Activated CD8-positive, alpha-beta memory T cell treated with anti-CD3 and anti-CD28 coated beads, Interleukin-2, amount 50 U/mL, for 1 hour (primary cell): Measurements from ENCODE around the gene ANXA6.

ENCODE experiments used
- DNase-seq: peaks from one replicate; pipeline ENCODE4 v3.0.0-alpha.2; 2020; ENCODE audit errors: extremely low read depth

Gene ANXA6

DNA sequence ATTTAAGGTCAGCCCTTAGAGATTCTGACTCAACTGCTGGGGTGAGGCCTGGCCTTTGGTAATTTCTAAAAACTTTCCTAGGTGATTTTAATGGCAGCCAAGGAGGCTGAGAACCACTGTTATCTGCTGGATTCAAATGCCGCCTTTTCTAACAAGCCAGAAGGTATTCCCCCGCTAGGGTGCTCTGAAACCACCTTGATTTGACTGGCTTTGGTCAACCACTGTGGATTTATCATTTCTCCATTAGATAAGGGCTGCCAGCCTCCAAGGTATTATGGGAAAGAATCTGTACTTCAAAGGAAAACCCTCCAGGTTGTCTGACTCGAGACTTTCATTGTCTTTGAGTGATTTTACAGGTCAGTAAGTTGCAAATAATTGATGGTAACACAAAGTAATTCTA, 4.3 kb downstream of the ANXA6 start:
- no peak for DNase-seq

DNA sequence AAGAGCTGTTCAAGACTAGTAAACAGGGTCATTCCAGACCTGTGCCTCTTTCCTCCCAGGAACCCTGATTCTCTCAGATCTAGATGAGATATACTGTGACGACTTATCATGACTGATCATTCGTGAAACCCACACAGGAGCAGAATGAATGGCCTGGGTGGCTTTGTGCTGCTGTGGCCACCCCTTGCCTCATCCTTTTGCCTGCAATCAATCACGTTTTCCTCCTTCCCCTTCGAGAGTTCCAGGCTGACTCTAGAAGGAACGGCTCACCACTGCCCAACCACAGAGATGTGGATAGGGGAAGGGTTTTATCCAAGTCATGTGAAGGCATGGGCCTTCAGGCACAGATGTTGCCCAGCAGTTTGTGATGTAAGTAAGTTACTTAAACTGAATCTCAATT, 5.8 kb downstream of the ANXA6 start:
- DNase-seq = no peak

- DNase-seq = no peak
Observed at GRCh38 chr5:151151263-151151660, 6.3 kb downstream of the ANXA6 start.

- DNase-seq = peak; percentile 66
Observed at GRCh38 chr5:151150471-151151262, 6.9 kb downstream of the ANXA6 start.

DNA sequence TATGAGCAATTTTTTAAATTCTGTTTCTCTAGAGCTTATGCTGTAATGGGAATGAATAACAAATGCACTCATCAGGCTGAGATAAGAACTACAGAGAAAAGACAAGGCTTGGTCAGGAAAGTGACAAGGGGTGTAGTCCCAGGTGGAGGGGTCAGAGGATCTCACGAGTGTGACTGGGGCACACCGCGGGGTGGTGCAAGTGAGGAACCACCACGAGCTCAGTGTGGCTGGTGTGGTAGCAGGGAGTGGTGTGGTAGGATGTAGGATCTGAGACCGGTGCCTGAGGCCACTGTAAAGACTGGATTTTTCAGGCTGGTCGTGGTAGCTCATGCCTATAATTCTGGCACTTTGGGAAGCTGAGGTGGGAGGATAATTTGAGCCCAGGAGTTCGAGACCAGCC, 9.0 kb downstream of the ANXA6 start:
- DNase-seq = no peak

DNA sequence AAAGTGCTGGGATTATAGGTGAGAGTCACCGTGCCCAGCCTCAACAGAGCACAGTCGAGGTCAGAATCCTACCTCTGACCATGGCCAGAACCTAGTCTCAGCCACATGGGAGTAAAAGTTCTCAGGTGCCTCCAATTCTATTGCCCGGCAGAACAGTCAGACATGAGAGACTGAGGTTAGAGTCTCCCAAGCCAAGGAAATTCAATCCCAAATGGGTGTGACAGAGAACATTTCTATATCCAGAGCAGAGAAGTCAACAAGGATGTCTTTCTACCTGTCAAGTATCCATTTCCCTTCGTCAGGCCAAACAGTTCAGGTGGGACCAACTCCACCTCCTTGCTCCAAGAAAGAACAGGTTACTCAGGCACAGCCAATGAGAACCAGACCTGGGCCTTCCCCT, 10.5 kb downstream of the ANXA6 start:
- DNase-seq = no peak

DNA sequence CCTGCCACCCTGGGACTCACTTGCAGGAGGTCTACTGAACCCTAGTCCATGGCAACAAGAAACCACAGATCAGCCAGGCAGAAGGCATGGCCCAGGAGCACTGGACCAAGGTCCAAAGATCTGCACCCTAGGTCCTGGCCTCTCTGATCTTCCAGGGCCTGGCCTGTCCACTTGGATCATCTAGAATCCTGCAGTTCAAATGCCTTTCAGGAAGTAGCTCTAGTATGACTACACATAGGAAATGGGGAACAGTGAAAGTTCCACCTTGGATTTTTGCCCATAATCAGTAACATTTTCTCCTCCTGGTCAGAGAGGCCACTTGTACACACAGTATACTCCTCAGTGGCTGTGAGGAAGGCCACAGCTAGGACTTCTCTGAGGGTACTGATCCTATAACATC, 11.5 kb downstream of the ANXA6 start:
- DNase-seq = no peak

DNA sequence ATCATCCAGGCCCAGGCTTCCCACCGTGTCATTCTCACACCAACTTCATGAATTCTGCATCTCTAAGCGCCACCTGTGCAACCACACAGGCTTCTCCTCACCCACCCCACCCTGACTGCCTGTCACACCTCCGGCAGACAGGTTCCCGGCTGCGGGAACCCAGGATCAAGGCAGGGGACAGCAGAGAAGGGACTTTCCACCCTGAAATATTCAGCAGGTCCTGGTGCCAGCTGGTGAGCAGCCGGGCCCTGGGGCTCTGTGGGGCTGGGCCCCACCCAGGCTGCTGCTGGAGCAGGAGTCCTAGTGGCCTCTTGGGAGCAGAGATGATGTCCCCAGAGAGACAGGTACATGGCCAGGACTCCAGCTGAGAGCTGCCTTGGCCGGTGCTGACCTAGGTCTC, 12.7 kb downstream of the ANXA6 start:
- DNase-seq = no peak

DNA sequence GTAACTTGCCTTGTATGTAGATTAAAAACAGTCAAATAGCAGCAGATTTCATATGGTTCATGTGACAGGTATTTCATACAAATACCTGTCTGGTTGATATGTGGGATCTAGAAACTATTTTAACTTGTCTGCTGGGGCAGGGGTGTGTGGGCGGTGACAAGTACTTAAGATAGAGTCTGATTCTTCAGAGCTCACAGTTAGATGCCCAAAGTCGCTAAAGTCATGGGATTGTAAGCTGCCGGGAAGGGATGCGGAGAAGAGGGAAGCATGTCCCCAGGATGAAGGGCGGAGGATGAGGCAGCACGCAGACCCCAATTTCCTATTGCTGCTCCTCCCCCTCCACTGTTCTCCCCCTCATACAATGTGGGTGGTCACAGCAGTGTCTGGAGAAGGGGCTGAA, 13.3 kb downstream of the ANXA6 start:
- no peak for DNase-seq

GRCh38 chr5:151143645-151144044, 13.9 kb downstream of the ANXA6 start:
- DNase-seq = no peak

DNA sequence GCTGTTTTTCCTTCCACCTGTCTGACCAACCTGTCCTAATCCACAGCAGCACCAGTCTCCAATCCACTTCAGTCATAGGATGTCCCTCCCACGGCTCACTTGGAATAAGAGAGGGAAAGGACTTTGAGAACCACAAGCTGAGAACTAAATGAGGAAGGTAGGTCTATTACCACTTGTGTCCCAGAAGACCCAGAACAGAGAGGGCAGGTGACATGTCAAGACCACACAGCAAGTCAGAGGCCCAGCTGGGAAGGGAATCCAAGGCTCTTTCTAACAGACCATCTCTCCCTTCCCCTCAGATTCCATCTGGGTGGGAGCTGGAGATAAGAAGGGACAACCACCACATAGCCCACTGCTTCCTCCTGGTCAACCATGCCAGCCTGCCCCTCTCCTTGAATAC, 14.6 kb downstream of the ANXA6 start:
- DNase-seq = no peak

GRCh38 chr5:151141535-151141934, 16.0 kb downstream of the ANXA6 start:
- DNase-seq = no peak

- DNase-seq = no peak
Observed at GRCh38 chr5:151140686-151141459, 16.7 kb downstream of the ANXA6 start.

- no peak for DNase-seq
Observed at GRCh38 chr5:151139646-151140045, 17.9 kb downstream of the ANXA6 start.

- DNase-seq = no peak
Observed at GRCh38 chr5:151139015-151139414, 18.6 kb downstream of the ANXA6 start.

- DNase-seq = no peak
Observed at GRCh38 chr5:151138114-151138513, 19.5 kb downstream of the ANXA6 start.

DNA sequence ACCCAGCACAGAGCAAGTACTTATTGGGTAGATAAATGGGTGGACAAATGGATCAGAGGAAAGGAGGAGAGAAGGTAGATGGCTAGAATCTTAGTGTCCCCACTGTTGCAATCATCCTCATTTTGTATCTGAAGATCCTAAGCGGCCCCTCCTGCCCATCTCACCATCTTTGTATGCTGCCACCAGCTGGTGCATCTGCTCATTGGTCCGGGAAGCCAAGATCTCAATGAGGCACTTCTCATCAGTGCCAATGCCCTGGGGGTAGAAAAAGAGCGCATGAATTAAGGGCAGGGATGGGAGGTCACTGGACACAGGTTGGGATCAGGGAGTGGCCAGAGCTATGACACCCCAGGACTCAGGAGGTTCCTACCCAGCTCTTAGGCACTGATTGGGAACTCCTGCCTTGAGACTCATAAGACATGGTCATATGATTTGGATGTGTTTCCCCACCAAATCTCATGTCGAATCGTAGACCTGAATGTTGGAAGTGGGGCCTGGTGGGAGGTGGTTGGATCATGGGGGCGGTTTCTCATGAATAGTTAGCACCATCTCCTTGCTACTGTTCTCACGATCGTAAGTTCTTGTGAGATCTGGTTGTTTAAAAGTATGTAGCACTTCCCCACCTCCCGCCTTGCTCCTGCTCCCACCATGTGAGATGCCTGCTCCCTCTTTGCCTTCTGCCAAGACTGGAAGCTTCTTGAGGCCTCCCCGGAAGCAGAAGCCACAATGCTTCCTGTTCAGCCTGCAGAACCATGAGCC, 20.3 kb downstream of the ANXA6 start:
- no peak for DNase-seq

DNA sequence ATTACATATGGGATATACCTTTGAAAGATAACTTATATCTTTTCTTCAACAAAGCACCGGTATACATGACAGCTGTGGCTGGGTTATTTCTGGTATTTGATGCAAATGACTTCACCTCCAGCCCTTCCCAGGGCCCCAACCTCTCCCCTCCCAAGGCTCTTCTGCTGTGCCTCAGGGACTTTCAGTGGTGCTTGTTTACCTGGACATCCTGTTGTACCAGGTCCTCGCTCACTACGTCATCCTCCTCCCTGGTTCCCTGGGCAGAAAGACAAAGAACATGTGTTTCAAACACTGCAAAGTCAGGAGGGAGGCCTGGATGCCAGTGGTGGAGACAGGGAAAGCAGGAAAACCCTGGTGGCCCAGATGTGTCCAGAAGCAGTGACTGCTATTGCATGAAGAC, 23.4 kb downstream of the ANXA6 start:
- no peak for DNase-seq

DNA sequence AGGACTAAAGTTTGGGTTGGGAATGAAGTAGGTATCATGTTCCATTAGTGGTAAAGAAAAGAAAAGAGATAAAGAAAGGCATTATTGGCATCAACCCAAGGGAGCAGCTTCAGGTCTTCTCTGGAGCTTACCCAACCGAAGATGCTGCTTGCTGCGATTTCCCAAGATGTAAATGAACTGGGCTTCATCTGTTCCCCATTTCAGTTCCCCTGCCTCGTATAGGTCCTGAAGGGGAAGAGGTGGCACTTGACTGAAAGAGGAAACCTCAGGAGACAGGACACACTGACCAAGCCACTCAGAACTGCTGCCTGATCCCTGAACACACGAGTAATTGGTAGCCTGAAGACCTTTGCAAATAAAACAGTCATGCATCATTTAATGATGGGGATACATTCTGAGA, 24.6 kb downstream of the ANXA6 start:
- DNase-seq = no peak

DNA sequence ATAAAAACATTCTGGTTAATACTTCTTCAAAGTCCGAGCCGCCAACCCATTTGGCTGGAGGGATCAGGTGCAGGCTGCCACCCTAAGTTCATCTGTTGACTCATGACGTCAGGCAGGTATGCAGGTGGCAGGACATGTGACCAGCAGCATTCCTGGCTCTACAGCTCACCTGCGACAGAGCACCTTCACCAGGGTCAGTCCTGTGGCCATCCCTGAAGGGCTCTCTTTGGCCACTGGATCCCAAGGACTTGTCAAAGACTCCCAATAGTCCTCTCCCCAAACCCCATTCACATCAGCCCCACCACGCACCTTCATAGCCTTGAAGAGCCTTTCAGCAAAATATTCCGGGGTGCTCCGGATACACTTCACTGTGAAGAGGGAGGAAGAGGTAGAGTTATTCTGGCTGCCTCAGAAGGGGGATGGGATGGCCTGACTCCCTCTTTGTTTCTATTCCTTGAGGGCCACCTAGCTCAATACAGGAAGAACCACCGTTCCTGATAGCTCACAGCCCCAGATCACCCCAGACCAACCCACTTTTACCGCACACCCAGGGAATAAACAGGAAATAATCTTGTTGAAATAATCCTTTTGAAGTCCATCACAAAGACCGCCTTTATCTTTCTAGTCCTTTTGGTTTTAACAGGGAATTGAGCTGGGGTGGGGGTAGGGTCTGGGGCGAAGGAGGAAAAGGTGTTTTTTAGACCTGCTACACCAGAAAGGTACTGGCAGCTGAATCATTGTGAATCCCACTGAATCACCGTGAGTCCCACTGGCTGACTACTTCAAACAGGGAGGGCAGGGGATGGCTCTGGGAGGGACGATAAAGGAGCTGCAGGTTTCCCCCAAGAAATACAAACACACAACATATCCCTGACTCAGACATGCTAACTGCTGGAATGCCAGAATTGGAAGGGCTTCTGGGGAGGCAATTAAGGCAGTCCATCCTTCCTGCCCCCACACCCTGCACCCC, 26.4 kb downstream of the ANXA6 start:
- no peak for DNase-seq

DNA sequence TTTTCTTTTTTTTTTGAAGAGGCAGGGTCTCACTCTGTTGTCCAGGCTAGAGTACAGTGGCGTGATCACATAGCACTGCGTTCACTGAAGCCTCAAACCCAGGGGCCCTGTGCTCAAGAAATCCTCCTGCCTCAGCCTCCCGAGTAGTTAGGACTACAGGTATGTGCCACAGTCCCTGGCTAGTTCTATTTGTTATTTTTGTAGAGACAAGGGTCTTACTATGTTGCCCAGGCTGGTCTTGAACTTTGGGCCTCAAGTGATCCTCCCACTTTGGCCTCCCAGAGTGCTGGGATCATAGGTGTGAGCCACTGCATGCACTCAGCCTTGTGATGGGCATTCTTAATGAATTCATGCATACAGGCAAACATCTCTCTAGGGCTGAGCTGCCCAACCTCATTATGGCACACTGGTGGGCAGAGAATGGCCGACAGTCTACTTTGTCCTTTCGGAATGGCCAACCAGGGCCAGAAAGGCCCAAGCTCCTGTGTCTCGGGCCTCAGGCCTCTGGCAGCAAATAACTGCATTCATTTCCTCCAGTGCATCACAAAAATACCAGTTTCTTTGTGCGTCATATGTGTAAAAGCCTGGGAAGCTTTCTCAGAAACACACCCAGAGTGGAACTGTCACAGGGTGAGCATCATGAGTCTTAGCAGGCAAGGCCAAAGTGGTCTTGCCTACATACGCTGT, 27.2 kb downstream of the ANXA6 start:
- no peak for DNase-seq
